HepG2 (cell line): Measurements from ENCODE around the gene PPM1G. TPM values are rescaled to one million over a fixed set of nuclear protein-coding genes. Genes with fewer than 3 reads are reported as not detected.

ENCODE experiments used
- GABPA ChIP-seq, 2 experiments: IDR thresholded peaks; 2 replicates each; pipeline ENCODE4 v1.6.1; 2011 to 2016; ENCODE audit warnings: low read depth in 2 of 2, low read length in 1 of 2, missing biosample characterization in 1 of 2, missing genetic modification characterization in 1 of 2
- HOMEZ ChIP-seq: IDR thresholded peaks from 2 replicates; pipeline ENCODE4 v1.6.1; 2016; ENCODE audit warnings: low read depth
- MNT ChIP-seq: fragments of 450-650 bp; IDR thresholded peaks from 2 replicates; pipeline ENCODE4 v1.6.1; 2016
- SMARCE1 ChIP-seq: fragments of 450-650 bp; IDR thresholded peaks from 2 replicates; pipeline ENCODE4 v1.6.1; 2017; ENCODE audit warnings: borderline replicate concordance
- SNAPC2 ChIP-seq: sonication (generic); formaldehyde crosslinking; IDR thresholded peaks from 2 replicates; pipeline ENCODE4 v1.8.1; 2022; ENCODE audit warnings: mild to moderate bottlenecking, missing genetic modification reagents
- SNAPC4 ChIP-seq: sonication (generic); formaldehyde crosslinking; IDR thresholded peaks from 2 replicates; pipeline ENCODE4 v1.4.0; 2020; ENCODE audit warnings: mild to moderate bottlenecking, missing genetic modification reagents
- TIGD3 ChIP-seq: sonication (generic); formaldehyde crosslinking; IDR thresholded peaks from 2 replicates; pipeline ENCODE4 v1.5.1; 2020; ENCODE audit warnings: mild to moderate bottlenecking, missing genetic modification reagents, borderline replicate concordance
- ZBTB7A ChIP-seq: sonication (generic); formaldehyde crosslinking; IDR thresholded peaks from 2 replicates; pipeline ENCODE4 v1.8.0; 2022; ENCODE audit warnings: mild to moderate bottlenecking, missing genetic modification reagents
- ZNF256 ChIP-seq: sonication (generic); formaldehyde crosslinking; conservative IDR thresholded peaks from 2 replicates; pipeline ENCODE4 v1.4.0; 2020; ENCODE audit warnings: missing genetic modification reagents
- ZNF335 ChIP-seq: sonication (generic); formaldehyde crosslinking; IDR thresholded peaks from 2 replicates; pipeline ENCODE4 v1.4.0; 2020; ENCODE audit warnings: missing genetic modification reagents
- ZNF652 ChIP-seq: IDR thresholded peaks from 2 replicates; pipeline ENCODE4 v1.6.1; 2016; ENCODE audit warnings: low read depth, borderline replicate concordance
- ZNF766 ChIP-seq: sonication (generic); formaldehyde crosslinking; IDR thresholded peaks from 2 replicates; pipeline ENCODE4 v1.5.0; 2020; ENCODE audit warnings: missing genetic modification reagents, borderline replicate concordance
- ZXDC ChIP-seq: sonication (generic); formaldehyde crosslinking; IDR thresholded peaks from 2 replicates; pipeline ENCODE4 v1.5.0; 2020; ENCODE audit warnings: mild to moderate bottlenecking, missing genetic modification reagents
- polyA plus RNA-seq, 8 experiments: library from polyadenylated mRNA; depleted of rRNA in 3 of 8; stranded (reverse) in 7 of 8; unstranded in 1 of 8; fragments of >200 nt; fragmentation: Illumina TruSeq in 4 of 8; extraction: Trizol in 4 of 8; gene quantifications; 2 replicates each; pipeline versions ENCODE4 v1.2.1 to v1.2.3, GENCODE V29; 2011 to 2016; ENCODE audit warnings: low read depth in 4 of 8, missing spikeins in 1 of 8, mixed read lengths in 1 of 8; ENCODE audit not compliant: insufficient read depth in 1 of 8
- total RNA-seq, 5 experiments: library from RNA; depleted of rRNA; stranded (reverse); fragments of >200 nt; fragmentation: Illumina TruSeq; extraction: Trizol; gene quantifications; 2 replicates each; pipeline ENCODE4 v1.2.3, GENCODE V29; 2016; ENCODE audit warnings: low read depth in 1 of 5
- TF ChIP-seq, protein P1 (sequence below): sonication (generic); formaldehyde crosslinking; IDR thresholded peaks from 2 replicates; pipeline ENCODE4 v1.8.1; 2023; ENCODE audit warnings: mild to moderate bottlenecking, missing genetic modification reagents

Gene PPM1G
- total and polyA plus RNA-seq, 2 of the 13 experiments (the other 11 are each of a cell fraction or from before 2014, with no cell fraction given), result 58.2 to 213 TPM

- TF ChIP-seq SNAPC4 (0 out of 2 replicates have a peak, but pooled peaks have one; percentile 7), SMARCE1 (no peak), ZNF335 (CRISPR knock-in tag) (no peak; the same call in 1 of the 2 replicates), MNT (peak; percentile 44), GABPA (IDR thresholded peaks at IDR 0.05; ENCODE audit: low read depth, low read length) (no peak), GABPA (CRISPR knock-in tag; IDR thresholded peaks at IDR 0.05; ENCODE audit: low read depth) (no peak), ZNF766 (CRISPR knock-in tag) (no peak), ZBTB7A (CRISPR knock-in tag) (peak; percentile 52; the same call in 1 of the 2 replicates), ZNF652 (no peak), SNAPC2 (CRISPR knock-in tag) (peak; percentile 73; the same call in 1 of the 2 replicates), TIGD3 (no peak), HOMEZ (CRISPR knock-in tag) (no peak), ZNF256 (CRISPR knock-in tag) (no peak), ZXDC (CRISPR knock-in tag) (no peak)
- TF ChIP-seq, protein P1, sequence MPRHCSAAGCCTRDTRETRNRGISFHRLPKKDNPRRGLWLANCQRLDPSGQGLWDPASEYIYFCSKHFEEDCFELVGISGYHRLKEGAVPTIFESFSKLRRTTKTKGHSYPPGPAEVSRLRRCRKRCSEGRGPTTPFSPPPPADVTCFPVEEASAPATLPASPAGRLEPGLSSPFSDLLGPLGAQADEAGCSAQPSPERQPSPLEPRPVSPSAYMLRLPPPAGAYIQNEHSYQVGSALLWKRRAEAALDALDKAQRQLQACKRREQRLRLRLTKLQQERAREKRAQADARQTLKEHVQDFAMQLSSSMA, result 0 out of 2 replicates have a peak, but pooled peaks have one; percentile 5
Observed at GRCh38 chr2:27370816-27371620, 38.4 kb downstream of the PPM1G start (continued).
